SK-N-MC (cell line): ENCODE measurements around the gene C17orf50.

Experiments
- EZH2 ChIP-seq: fragments of 200-600 bp; sonication (generic); IDR thresholded peaks from one replicate; pipeline ENCODE4 v1.6.1; 2017; ENCODE audit warnings: antibody characterized with exemption
- FOXP2 ChIP-seq: optimal IDR thresholded peaks from 2 replicates; pipeline ENCODE3; 2011; ENCODE audit warnings: mild to moderate bottlenecking, moderate library complexity; ENCODE audit not compliant: insufficient read depth; ENCODE audit errors: extremely low read length, control extremely low read depth
- POLR2AphosphoS5 ChIP-seq: IDR thresholded peaks from 2 replicates; pipeline ENCODE4 v1.6.1; 2012; ENCODE audit warnings: mild to moderate bottlenecking, low read depth, low read length, borderline replicate concordance

GRCh38 chr17:35749560-35750412, 10.9 kb upstream of the C17orf50 start:
- no peak for TF ChIP-seq POLR2AphosphoS5
- TF ChIP-seq EZH2: no peak
- no peak for TF ChIP-seq FOXP2
